BE2C (cell line): ENCODE results near the gene CLMP.

Source experiments
- DNase-seq: peaks from one replicate; pipeline ENCODE4 v3.0.0-alpha.2; 2020
- H3K27me3 ChIP-seq: fragments of 250-450 bp; sonication (Bioruptor Pico); 2 replicates; pipeline ENCODE4 v1.5.1; 2020; ENCODE audit warnings: mild to moderate bottlenecking
- H3K36me3 ChIP-seq: fragments of 250-450 bp; sonication (Bioruptor Pico); 2 replicates; pipeline ENCODE4 v1.5.1; 2020; ENCODE audit warnings: mild to moderate bottlenecking
- H3K4me1 ChIP-seq: fragments of 250-450 bp; sonication (Bioruptor Pico); 2 replicates; pipeline ENCODE4 v1.5.1; 2020
- H3K4me3 ChIP-seq: 2 replicates; pipeline ENCODE4 v1.5.1; 2011; ENCODE audit warnings: low read depth, low read length
- H3K9me3 ChIP-seq: fragments of 250-450 bp; sonication (Bioruptor Pico); 2 replicates; pipeline ENCODE4 v1.5.1; 2020
- CTCF ChIP-seq: IDR thresholded peaks from 2 replicates; pipeline ENCODE4 v1.5.1; 2012; ENCODE audit warnings: mild to moderate bottlenecking, low read depth, low read length

Gene CLMP

GRCh38 chr11:123056835-123057491 lies 138.1 kb downstream of the CLMP start:
- H3K27me3 ChIP-seq = no peaks in the 10 kb centered on the region
- peaks cover 18% of the 10 kb centered on the region for H3K4me1 ChIP-seq
- no peak for DNase-seq
- H3K4me3 ChIP-seq = no peak overlapping the region
- H3K36me3 ChIP-seq = peaks cover 87% of the 10 kb centered on the region
- no peak for TF ChIP-seq CTCF
- no peaks in the 10 kb centered on the region for H3K9me3 ChIP-seq

GRCh38 chr11:123055191-123055901 lies 139.7 kb downstream of the CLMP start:
- no peak for DNase-seq
- TF ChIP-seq CTCF = no peak
- Histone ChIP-seq H3K4me1 (peaks cover 18% of the 10 kb centered on the region), H3K27me3 (no peaks in the 10 kb centered on the region), H3K9me3 (no peaks in the 10 kb centered on the region), H3K4me3 (no peak overlapping the region), H3K36me3 (peaks cover 72% of the 10 kb centered on the region)

GRCh38 chr11:123054301-123055065 lies 140.6 kb downstream of the CLMP start:
- H3K36me3 ChIP-seq = peaks cover 63% of the 10 kb centered on the region
- DNase-seq = peak; percentile 40
- TF ChIP-seq CTCF = peak; percentile 79
- H3K4me3 ChIP-seq = no peak overlapping the region
- H3K4me1 ChIP-seq = peaks cover 18% of the 10 kb centered on the region
- no peaks in the 10 kb centered on the region for H3K9me3 ChIP-seq
- H3K27me3 ChIP-seq = no peaks in the 10 kb centered on the region

GRCh38 chr11:123052901-123053721 lies 141.9 kb downstream of the CLMP start:
- no peak overlapping the region for H3K4me3 ChIP-seq
- no peaks in the 10 kb centered on the region for H3K9me3 ChIP-seq
- no peak for TF ChIP-seq CTCF
- H3K27me3 ChIP-seq = no peaks in the 10 kb centered on the region
- no peak for DNase-seq
- H3K4me1 ChIP-seq = peaks cover 7% of the 10 kb centered on the region
- peaks cover 49% of the 10 kb centered on the region for H3K36me3 ChIP-seq

GRCh38 chr11:123051634-123052033 lies 143.4 kb downstream of the CLMP start:
- no peak for TF ChIP-seq CTCF
- H3K9me3 ChIP-seq = no peaks in the 10 kb centered on the region
- H3K4me3 ChIP-seq = no peak overlapping the region
- peaks cover 34% of the 10 kb centered on the region for H3K36me3 ChIP-seq
- no peaks in the 10 kb centered on the region for H3K27me3 ChIP-seq
- DNase-seq = no peak
- peaks cover 5% of the 10 kb centered on the region; the same call in 1 of the 2 replicates for H3K4me1 ChIP-seq
